HEK293 (cell line): ENCODE measurements around the gene ERG.

ENCODE experiments used
- CTCF ChIA-PET: fragments of 350-600 bp; formaldehyde crosslinking; extraction: SDS; loops from one replicate; lab custom pipeline; 2021; ENCODE audit warnings: antibody characterized with exemption; lab: Yijun Ruan, JAX
- POLR2A ChIA-PET: fragments of 300-600 bp; formaldehyde crosslinking; extraction: SDS; loops from one replicate; lab custom pipeline; 2020; ENCODE audit warnings: antibody characterized with exemption, inconsistent platforms; lab: Yijun Ruan, JAX
- H3K27ac ChIP-seq: fragments of 200-500 bp; sonication (Bioruptor generic); 2 replicates; pipeline ENCODE4 v1.5.1; 2014; ENCODE audit warnings: low read depth, low read length, control low read depth, inconsistent platforms; ENCODE audit errors: extremely low read depth
- H3K36me3 ChIP-seq, 2 experiments: fragments of 200-500 bp in 1 of 2; sonication (Bioruptor generic) in 1 of 2; 1 replicate in 1 of 2; 2 replicates in 1 of 2; pipeline ENCODE4 v1.5.1; 2014 to 2017; ENCODE audit warnings: inconsistent platforms in 2 of 2, low read length in 2 of 2; ENCODE audit not compliant: control insufficient read depth in 2 of 2, insufficient read depth in 1 of 2
- H3K4me1 ChIP-seq: fragments of 200-500 bp; sonication (Bioruptor generic); 2 replicates; pipeline ENCODE4 v1.5.1; 2014; ENCODE audit warnings: mild to moderate bottlenecking, low read length, inconsistent platforms; ENCODE audit not compliant: control insufficient read depth, insufficient read depth
- H3K4me3 ChIP-seq: 2 replicates; pipeline ENCODE4 v1.5.1; 2011; ENCODE audit warnings: low read depth, mild to moderate bottlenecking, control low read depth, low read length, moderate library complexity
- H3K9me3 ChIP-seq: fragments of 200-500 bp; sonication (Bioruptor generic); 2 replicates; pipeline ENCODE4 v1.5.1; 2014; ENCODE audit warnings: low read depth, low read length, inconsistent platforms; ENCODE audit not compliant: control insufficient read depth, insufficient read depth
- HOXD13 ChIP-seq: sonication (generic); formaldehyde crosslinking; IDR thresholded peaks from 2 replicates; pipeline ENCODE4 v1.8.0; 2022; ENCODE audit warnings: missing genetic modification reagents, borderline replicate concordance
- KLF16 ChIP-seq: fragments of 450-650 bp; formaldehyde crosslinking; IDR thresholded peaks from 2 replicates; pipeline ENCODE4 v1.5.1; 2017; ENCODE audit warnings: missing biosample characterization, missing genetic modification characterization
- MZF1 ChIP-seq: fragments of 450-650 bp; formaldehyde crosslinking; IDR thresholded peaks from 2 replicates; pipeline ENCODE4 v1.5.1; 2017; ENCODE audit warnings: missing biosample characterization, missing genetic modification characterization, borderline replicate concordance
- OSR2 ChIP-seq: fragments of 450-650 bp; formaldehyde crosslinking; IDR thresholded peaks from 2 replicates; pipeline ENCODE4 v1.5.1; 2016; ENCODE audit warnings: missing biosample characterization, missing genetic modification characterization
- ZBTB44 ChIP-seq: fragments of 450-650 bp; IDR thresholded peaks from 2 replicates; pipeline ENCODE4 v1.5.1; 2018; ENCODE audit warnings: missing biosample characterization, mild to moderate bottlenecking, missing genetic modification characterization
- ZBTB48 ChIP-seq: fragments of 450-650 bp; formaldehyde crosslinking; IDR thresholded peaks from 2 replicates; pipeline ENCODE4 v1.5.1; 2016; ENCODE audit warnings: missing biosample characterization, missing genetic modification characterization
- ZEB2 ChIP-seq: fragments of 450-650 bp; formaldehyde crosslinking; IDR thresholded peaks from 2 replicates; pipeline ENCODE4 v1.5.1; 2016; ENCODE audit warnings: missing biosample characterization, missing genetic modification characterization
- ZNF169 ChIP-seq: fragments of 450-650 bp; formaldehyde crosslinking; IDR thresholded peaks from 2 replicates; pipeline ENCODE4 v1.5.1; 2016; ENCODE audit warnings: missing biosample characterization, missing genetic modification characterization
- ZNF280C ChIP-seq: fragments of 450-650 bp; formaldehyde crosslinking; IDR thresholded peaks from 2 replicates; pipeline ENCODE4 v1.5.1; 2016; ENCODE audit warnings: missing biosample characterization, missing genetic modification characterization
- ZNF488 ChIP-seq: fragments of 450-650 bp; formaldehyde crosslinking; IDR thresholded peaks from 2 replicates; pipeline ENCODE4 v1.5.1; 2016; ENCODE audit warnings: missing biosample characterization, missing genetic modification characterization
- ZNF510 ChIP-seq: fragments of 450-650 bp; formaldehyde crosslinking; IDR thresholded peaks from 2 replicates; pipeline ENCODE4 v1.5.1; 2018; ENCODE audit warnings: mild to moderate bottlenecking, missing genetic modification characterization, missing biosample characterization; ENCODE audit not compliant: insufficient replicate concordance
- ZNF518A ChIP-seq: fragments of 450-650 bp; formaldehyde crosslinking; conservative IDR thresholded peaks from 2 replicates; pipeline ENCODE4 v1.5.1; 2016; ENCODE audit warnings: low read depth, missing biosample characterization, missing genetic modification characterization
- ZNF621 ChIP-seq: fragments of 450-650 bp; formaldehyde crosslinking; IDR thresholded peaks from 2 replicates; pipeline ENCODE4 v1.5.1; 2017; ENCODE audit warnings: missing biosample characterization, missing genetic modification characterization
- ZNF76 ChIP-seq: fragments of 450-650 bp; formaldehyde crosslinking; IDR thresholded peaks from 2 replicates; pipeline ENCODE4; 2016; ENCODE audit warnings: low read depth, missing biosample characterization, missing genetic modification characterization, borderline replicate concordance
- ZSCAN5A ChIP-seq: fragments of 450-650 bp; formaldehyde crosslinking; IDR thresholded peaks from 2 replicates; pipeline ENCODE4 v1.5.1; 2016; ENCODE audit warnings: missing biosample characterization, missing genetic modification characterization

ERG gene

GRCh38 chr21:38494703-38495102, 3.6 kb downstream of the ERG start (continued):
- TF ChIP-seq ZNF518A (tag by site-specific recombination) (no peak), ZSCAN5A (tag by site-specific recombination) (no peak), ZBTB44 (tag by site-specific recombination) (no peak), ZNF76 (tag by site-specific recombination) (no peak), ZNF510 (tag by site-specific recombination) (no peak), ZNF280C (tag by site-specific recombination) (no peak), MZF1 (tag by site-specific recombination) (no peak)

- 0 out of 2 replicates have a peak, but pooled peaks cover 2% of the 10 kb centered on the region for H3K4me1 ChIP-seq
- POLR2A ChIA-PET: no interaction called here
- H3K4me3 ChIP-seq: no peak overlapping the region
- H3K36me3 ChIP-seq: no peaks in the 10 kb centered on the region
- no peak overlapping the region for H3K27ac ChIP-seq
- TF ChIP-seq ZNF169 (tag by site-specific recombination) (no peak), KLF16 (tag by site-specific recombination) (no peak), ZNF488 (tag by site-specific recombination) (no peak), HOXD13 (no peak), ZBTB48 (tag by site-specific recombination) (no peak), ZEB2 (tag by site-specific recombination) (no peak), OSR2 (tag by site-specific recombination) (no peak), ZNF621 (no peak)
- no peaks in the 10 kb centered on the region for H3K9me3 ChIP-seq
- CTCF ChIA-PET: interaction anchor here (0.6 to 1.5 kb wide), 2 partner anchors 10 to 11 kb away, joined by 3 to 4 read pairs; no protein-coding TSS in a partner anchor
Observed at GRCh38 chr21:38494251-38494642, 4.0 kb downstream of the ERG start.
